ENCODE data around the gene XYLT1. TPM values are rescaled to one million over a fixed set of nuclear protein-coding genes. Genes with fewer than 3 reads are reported as not detected.

The XYLT1 gene
- total RNA-seq, 1 donor from 2014 or later: 17.6 TPM

- Mint-ChIP-seq H3K36me3 (ENCODE audit: low read depth) (no peaks in the 10 kb centered on the region), H3K27ac (ENCODE audit: unreplicated experiment) (no peak overlapping the region), H3K9me3 (ENCODE audit: low read depth) (no peaks in the 10 kb centered on the region), H3K27me3 (ENCODE audit: low read depth) (no peaks in the 10 kb centered on the region), H3K4me1 (ENCODE audit: low read depth) (peaks cover 12% of the 10 kb centered on the region), H3K4me3 (ENCODE audit: unreplicated experiment) (no peak overlapping the region)
- no peak for DNase-seq (ENCODE audit: low spot score)
- no peak for TF ChIP-seq CTCF (IDR thresholded peaks at IDR 0.05)
Measured at GRCh38 chr16:17278988-17279387, 191.8 kb downstream of the XYLT1 start.

- Mint-ChIP-seq H3K9me3 (ENCODE audit: low read depth) (no peaks in the 10 kb centered on the region), H3K36me3 (ENCODE audit: low read depth) (no peaks in the 10 kb centered on the region), H3K4me1 (ENCODE audit: low read depth) (peaks cover 18% of the 10 kb centered on the region), H3K4me3 (ENCODE audit: unreplicated experiment) (no peak overlapping the region), H3K27me3 (ENCODE audit: low read depth) (no peaks in the 10 kb centered on the region), H3K27ac (ENCODE audit: unreplicated experiment) (no peak overlapping the region)
- peak; percentile 67 for TF ChIP-seq CTCF (IDR thresholded peaks at IDR 0.05)
- DNase-seq (ENCODE audit: low spot score): no peak
Measured at GRCh38 chr16:17277981-17278381, 192.8 kb downstream of the XYLT1 start.

DNA sequence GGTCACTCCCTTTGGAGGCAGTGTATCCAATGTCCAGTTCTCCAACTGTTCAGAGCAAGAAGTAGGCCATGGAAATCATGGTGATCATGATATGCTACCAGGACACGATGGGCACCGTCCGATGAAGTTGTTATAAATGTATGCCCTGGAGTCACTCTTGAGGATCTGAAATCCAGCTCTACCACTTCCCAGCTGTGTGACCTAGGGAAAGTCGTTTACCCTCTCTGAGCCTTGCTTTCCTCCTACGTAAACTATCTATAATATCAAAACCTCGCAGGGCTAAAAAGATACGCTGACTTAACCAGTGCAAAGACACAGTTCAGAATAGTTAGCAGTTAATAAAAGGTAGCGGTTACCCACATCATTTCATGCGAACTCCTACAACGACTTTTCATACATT, 194.2 kb downstream of the XYLT1 start:
- H3K27ac Mint-ChIP-seq (ENCODE audit: unreplicated experiment): no peak overlapping the region
- no peak for TF ChIP-seq CTCF (IDR thresholded peaks at IDR 0.05)

DNA sequence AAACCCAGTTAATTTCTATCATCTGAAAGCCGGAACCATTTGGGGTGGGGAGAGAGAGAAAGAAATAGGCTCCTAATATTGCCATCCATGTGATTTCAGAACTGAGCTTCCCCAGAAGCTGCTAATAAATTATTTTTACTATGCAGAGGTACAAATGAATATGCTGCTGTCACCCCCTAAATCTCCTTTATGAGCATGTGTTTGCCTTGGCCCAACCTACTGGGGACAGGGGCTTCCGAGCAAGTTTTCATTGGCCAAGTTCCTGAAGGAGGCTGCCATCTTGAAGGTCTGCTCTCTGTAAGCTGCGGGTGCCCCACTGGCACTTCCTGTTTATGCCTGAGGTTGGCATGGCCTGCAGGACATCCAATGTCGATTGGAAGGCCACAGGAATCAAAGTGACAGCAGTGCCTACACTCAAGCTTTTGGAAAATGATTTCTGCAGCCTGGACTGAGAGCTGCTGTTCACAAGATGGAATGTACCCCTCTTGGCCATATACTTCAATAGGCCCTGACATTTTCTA, 194.7 kb downstream of the XYLT1 start:
- Mint-ChIP-seq H3K4me1 (ENCODE audit: low read depth) (peaks cover 35% of the 10 kb centered on the region), H3K9me3 (ENCODE audit: low read depth) (no peaks in the 10 kb centered on the region), H3K4me3 (ENCODE audit: unreplicated experiment) (no peak overlapping the region), H3K36me3 (ENCODE audit: low read depth) (no peaks in the 10 kb centered on the region), H3K27me3 (ENCODE audit: low read depth) (no peaks in the 10 kb centered on the region), H3K27ac (ENCODE audit: unreplicated experiment) (no peak overlapping the region)
- DNase-seq (ENCODE audit: low spot score): no peak
- TF ChIP-seq CTCF (IDR thresholded peaks at IDR 0.05): no peak

More for the DNA sequence above, 194.2 kb downstream of the XYLT1 start:
- Mint-ChIP-seq H3K4me1 (ENCODE audit: low read depth) (peaks cover 30% of the 10 kb centered on the region), H3K36me3 (ENCODE audit: low read depth) (no peaks in the 10 kb centered on the region), H3K27me3 (ENCODE audit: low read depth) (no peaks in the 10 kb centered on the region), H3K4me3 (ENCODE audit: unreplicated experiment) (no peak overlapping the region), H3K9me3 (ENCODE audit: low read depth) (no peaks in the 10 kb centered on the region)
- no peak for DNase-seq (ENCODE audit: low spot score)

GRCh38 chr16:17275076-17276009, 195.4 kb downstream of the XYLT1 start:
- Mint-ChIP-seq H3K27me3 (ENCODE audit: low read depth) (no peaks in the 10 kb centered on the region), H3K9me3 (ENCODE audit: low read depth) (no peaks in the 10 kb centered on the region), H3K4me1 (ENCODE audit: low read depth) (peaks cover 40% of the 10 kb centered on the region), H3K4me3 (ENCODE audit: unreplicated experiment) (no peak overlapping the region), H3K36me3 (ENCODE audit: low read depth) (no peaks in the 10 kb centered on the region), H3K27ac (ENCODE audit: unreplicated experiment) (peak overlapping the region; percentile 66)
- no peak for TF ChIP-seq CTCF (IDR thresholded peaks at IDR 0.05)
- no peak for DNase-seq (ENCODE audit: low spot score)
